ENCODE measurements around the gene EVX2.

- TF ChIP-seq POLR2A (IDR thresholded peaks at IDR 0.05): no peak
- TF ChIP-seq CTCF (IDR thresholded peaks at IDR 0.05): no peak
These were observed 17.6 kb upstream of the EVX2 start for GRCh38 chr2:176101216-176101830.

Data from Peyer's patch (tissue), 4 donors.